Stimulated activated CD4-positive, alpha-beta T cell treated with anti-CD3 and anti-CD28 coated beads, TNF-alpha, amount 100 ng/mL, for 1 hour (primary cell): ENCODE data around the gene RGL1.
"Not testable (repeated sequence)": the region's sequence is repeated elsewhere in the genome, so short reads cannot be mapped to it uniquely, and the experiment has no call there.

ENCODE experiments used
- DNase-seq, 3 donors: peaks; one replicate each; pipeline ENCODE4 v3.0.0-alpha.2; 2020; ENCODE audit warnings: low read depth in 3 of 3, low spot score in 1 of 3

Gene RGL1

DNA sequence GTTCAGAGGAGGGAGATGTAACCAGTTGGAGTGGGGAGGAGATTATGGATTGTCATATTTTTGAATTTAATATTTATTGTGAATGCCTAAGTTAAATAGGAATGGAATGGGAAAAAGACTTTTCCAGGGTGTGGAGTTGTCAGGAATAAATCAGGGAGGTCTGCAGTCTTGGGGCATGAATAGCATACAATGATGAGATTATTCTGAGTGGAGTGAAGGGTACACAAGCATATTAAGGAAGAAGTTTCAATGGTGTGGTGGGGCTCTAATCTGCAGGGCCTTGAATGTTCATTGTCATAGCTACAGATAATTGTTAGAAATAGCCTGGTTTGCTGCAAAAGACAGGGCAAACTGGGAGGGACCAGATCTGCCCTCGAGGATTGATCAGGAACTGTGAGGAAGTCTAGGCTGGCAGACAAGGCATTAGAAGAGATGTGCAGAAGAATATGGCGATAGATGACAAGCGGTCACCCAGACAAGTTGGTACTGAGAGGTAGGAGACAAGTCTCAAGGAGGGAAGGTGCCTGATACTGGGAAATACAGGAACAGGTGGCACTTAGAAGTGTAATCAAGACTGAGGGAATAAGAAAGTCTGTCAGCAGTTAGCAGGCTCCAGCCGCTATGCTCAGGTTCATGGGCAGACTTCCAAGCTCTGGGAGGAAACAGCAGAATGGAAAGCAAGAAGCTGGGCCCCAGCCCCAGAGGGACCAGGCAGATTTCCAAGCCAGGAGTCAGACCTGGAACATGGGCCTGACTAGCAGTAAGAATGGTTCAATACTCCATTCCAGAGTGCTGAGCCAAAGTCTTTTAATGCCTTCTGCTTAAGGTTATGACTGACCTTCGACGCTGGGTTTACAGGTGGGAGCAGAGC, 20.9 kb upstream of the RGL1 start:
- DNase-seq = no peak

GRCh38 chr1:183785921-183786320, 19.0 kb upstream of the RGL1 start:
- not testable (repeated sequence) for DNase-seq

- no peak for DNase-seq
These were observed 17.2 kb upstream of the RGL1 start for GRCh38 chr1:183787704-183788103.

- DNase-seq = no peak
These were observed 13.6 kb upstream of the RGL1 start for GRCh38 chr1:183791319-183791718.

DNA sequence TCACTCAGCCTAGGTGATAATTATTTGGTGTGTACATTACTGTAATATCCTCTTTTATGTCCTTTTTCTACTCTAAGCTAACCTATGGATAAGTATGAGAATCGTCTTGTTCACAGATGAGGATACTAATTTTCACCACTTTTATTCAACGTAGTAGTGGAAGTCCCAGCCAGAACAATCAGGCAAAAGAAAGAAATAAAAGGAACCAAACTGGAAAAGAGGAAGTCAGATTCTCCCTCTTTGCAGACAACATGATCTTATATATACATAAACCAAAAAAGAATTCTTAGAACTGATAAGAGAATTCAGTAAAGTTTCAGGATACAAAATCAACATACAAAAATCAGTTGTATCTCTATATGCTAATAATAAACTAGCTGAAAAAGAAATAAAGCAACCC, 12.6 kb upstream of the RGL1 start:
- no peak for DNase-seq

- no peak for DNase-seq
These were observed 10.8 kb upstream of the RGL1 start for GRCh38 chr1:183794088-183794487.

- no peak for DNase-seq
These were observed 4.5 kb upstream of the RGL1 start for GRCh38 chr1:183800449-183800848.

DNA sequence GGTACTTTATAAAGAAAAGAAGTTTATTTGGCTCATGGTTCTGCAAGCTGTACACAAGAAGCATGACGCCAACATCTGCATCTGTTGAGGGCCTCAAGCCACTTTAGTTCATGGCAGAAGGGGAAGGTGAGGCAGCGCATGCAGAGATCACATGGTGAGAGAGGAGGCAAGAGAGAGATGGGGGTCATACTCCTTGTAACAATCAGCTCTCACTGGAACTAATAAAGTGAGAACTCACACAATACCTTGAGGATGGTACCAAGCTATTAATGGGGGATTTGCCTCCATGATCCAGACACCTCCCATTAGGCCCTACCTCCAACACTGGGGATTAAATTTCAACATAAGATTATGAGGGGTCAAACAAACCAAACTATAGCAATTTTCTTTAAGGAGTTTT, 3.3 kb upstream of the RGL1 start:
- no peak for DNase-seq

DNA sequence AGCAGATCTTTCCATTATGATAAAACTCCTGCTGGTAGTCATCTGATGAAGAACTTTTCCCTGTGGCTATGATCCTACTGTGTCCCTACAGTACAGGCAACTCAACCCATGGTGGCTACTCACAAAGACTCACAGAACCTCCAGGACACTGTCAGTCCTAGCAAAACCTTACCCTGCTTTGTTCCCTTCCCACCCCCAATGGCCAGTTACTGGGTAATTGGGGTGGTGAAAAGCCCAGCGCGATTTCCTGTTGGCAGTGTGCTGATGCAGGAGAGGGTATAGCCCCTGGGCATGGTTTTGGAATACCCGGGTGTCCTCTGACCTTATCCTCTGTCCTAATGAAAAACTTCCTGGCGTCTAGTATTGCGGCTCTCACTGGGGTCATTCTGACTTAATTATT, 533 bp upstream of the RGL1 start:
- DNase-seq = no peak

DNA sequence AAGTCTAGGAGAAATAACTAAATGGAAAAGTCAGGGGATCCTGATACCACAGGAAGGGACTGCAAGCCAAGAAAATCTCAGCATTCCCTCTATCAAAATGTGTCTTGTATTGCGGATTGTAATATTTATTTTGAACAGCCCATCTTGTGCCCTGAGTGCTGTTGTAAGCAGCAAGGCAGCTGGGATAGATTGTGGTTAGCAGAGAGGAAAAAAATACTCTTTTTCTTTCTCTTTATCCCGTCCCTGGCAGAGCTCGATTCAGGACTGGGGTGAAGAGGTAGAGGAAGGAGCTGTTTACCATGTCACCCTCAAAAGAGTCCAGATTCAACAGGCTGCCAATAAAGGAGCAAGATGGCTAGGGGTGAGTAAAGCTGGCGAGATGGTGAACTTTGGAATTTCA, 1.2 kb downstream of the RGL1 start:
- DNase-seq = no peak

- no peak for DNase-seq
These were observed 1.8 kb downstream of the RGL1 start for GRCh38 chr1:183806675-183807074.

DNA sequence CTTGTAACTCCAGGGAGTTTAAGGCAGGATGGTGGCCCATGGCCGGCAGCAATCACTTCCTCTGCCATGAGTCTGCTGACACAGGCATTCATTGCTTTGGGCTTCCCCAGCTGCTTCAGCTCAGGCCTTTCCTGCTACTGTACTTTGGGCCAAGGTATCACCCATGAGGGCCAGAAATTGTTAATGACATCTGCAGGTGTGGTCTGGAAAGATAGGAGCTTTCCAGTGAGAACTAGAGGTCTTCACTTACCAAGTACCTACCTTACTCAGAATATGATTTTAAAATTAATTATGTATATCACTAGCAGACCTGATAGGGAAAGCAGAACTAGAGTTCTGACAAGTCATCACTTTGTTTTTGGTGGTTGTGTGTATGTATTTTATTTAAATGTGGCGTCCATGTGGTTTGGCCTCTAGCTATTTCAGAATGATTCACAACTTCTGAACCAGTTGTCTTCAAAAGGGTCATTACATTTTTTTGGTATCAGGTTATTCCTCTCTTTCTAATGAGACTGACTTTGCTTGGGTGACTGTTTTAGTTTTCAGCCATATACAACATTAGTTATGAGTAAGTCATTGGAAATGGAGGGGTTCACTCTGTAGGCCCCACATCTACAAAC, 2.7 kb downstream of the RGL1 start:
- DNase-seq = no peak

GRCh38 chr1:183808296-183809027, 3.5 kb downstream of the RGL1 start:
- no peak for DNase-seq

DNA sequence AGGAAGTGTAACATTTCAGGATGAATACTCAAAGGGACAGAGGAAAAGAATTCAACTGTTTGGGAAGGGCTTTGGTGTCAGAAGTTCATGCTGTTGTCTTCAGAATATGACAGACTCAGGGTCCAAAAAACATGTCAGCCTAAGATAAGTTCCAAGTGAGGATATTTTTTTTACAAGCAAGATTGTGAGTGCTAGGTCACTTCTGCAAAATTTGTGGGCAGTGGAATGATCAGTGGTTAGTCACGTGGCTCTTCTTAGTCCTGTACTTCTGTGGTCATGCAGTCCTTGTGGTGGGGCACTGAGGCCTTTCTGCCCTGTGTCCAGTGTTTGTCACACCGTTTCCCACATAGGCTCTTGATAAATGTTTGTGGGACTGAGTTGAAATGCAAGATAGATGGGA, 5.2 kb downstream of the RGL1 start:
- no peak for DNase-seq

DNA sequence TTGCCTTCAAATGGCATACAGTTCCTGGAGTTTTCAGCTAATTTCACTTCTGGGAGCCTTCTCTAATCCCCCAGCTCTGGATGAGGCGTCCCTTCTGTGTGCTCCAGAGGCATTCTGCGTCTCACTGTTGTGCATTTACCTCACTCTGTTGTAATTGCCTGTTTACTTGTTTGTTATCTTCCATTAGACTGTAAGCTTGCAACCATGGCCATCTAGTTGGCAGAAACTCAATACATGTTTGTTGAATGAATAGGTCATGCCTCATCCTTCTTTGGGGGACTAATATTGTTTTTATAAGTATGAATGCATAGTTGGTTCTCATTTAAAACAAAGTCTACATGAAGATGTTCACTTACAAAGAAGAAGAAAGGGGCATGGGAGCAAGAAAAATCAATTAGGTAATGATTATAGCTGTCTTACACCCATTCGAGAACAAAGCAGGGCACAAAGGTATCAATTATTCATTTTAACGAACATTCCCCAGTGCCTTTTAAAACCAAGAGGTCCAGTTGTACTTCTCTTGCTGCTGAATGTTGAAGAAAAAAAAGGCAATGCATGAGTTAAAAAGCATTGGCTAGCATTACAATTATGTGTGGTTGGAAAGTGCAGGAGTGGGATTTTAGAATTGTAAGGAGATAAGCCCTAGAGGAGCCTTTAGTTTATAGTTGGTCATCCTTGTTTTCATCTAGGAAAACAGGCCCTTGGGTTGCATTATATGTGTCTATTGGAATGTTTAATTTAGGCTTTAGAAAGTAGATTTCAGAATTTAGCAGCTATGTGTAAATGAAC, 6.0 kb downstream of the RGL1 start:
- DNase-seq = no peak

- DNase-seq = no peak
These were observed 7.2 kb downstream of the RGL1 start for GRCh38 chr1:183812128-183812527.

DNA sequence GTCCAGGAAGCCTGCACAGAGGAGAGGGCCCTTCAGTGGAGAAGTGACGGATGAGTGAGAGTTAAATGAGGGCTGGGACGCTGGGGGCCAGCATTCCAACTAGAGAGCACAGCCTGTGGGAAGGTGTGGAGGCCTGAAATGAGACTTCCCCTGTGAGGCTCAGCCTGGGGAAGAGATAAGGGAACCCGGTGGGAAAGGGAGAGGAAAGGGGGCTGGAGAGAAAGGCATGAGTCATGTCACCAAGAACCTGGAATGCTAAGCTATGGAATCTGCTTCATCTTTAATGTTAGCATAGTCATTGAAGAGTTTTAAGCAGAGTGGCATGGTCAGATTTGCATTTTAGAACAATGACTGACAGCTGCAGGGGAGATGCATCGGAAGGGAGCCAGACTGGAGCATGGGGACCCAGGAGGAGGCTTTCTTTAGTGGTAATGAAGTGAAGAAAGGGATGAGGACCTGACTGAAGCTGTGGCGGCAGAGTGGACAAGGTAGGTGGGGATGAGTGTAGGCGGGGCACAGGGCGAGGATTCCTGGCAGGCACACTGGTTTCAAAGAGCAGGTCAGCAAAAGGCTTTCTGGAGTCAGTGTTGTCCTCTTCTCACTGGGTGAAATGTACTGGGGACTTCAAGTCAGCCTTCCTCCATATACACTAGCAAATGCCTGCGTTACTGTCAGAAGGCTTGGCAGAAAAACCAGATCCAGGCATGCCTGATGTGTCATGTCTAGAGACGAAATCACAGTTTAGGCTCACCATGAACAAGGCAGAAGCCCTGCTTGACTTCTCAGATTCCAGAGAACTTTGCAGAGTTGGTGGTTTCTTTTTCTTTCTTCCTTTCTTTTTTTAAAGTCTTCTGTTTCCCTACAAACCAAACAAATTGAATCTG, 8.0 kb downstream of the RGL1 start:
- DNase-seq = no peak

- no peak for DNase-seq
These were observed 9.3 kb downstream of the RGL1 start for GRCh38 chr1:183814121-183814681.

DNA sequence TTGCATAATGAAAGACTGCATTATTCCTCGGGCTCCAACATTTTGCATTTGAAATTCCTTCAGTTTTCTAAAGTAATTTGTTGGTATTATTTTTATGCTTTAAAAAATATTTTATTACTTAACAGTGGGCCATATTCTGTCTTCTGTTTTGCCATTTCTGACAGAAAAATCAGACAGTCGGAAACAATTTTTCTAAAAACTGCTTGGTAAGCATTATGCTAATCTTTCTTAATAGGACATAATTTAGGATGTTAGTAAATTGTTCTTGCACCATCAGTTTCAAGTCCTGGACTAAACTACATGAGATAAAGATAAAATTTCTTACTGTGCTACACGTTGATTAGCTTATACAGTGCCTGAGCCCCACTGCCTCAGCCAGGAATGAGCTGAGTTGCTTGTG, 11.2 kb downstream of the RGL1 start:
- no peak for DNase-seq
